Measurements from ENCODE around the gene SWI5.

The SWI5 gene

GRCh38 chr9:128286440-128286839 lies 10.4 kb downstream of the SWI5 start:
- Histone ChIP-seq H3K9me2 (ENCODE audit: low read depth, low read length) (no peaks in the 10 kb centered on the region), H2AFZ (ENCODE audit: low read length) (no peak overlapping the region), H3K4me1 (ENCODE audit: insufficient read depth, low read length, severe bottlenecking) (no peaks in the 10 kb centered on the region), H4K20me1 (ENCODE audit: insufficient read depth, low read length) (no peaks in the 10 kb centered on the region), H3K79me2 (ENCODE audit: insufficient read depth, low read length) (no peaks in the 10 kb centered on the region), H3K4me3 (ENCODE audit: low read depth, low read length, poor library complexity, severe bottlenecking) (no peak overlapping the region), H3K9me3 (ENCODE audit: low read length) (no peaks in the 10 kb centered on the region), H3K27ac (ENCODE audit: low read depth, low read length, poor library complexity, severe bottlenecking) (no peak overlapping the region), H3K4me2 (ENCODE audit: low read length) (no peak overlapping the region), H3F3A (ENCODE audit: insufficient read depth, low read length) (no peaks in the 10 kb centered on the region), H3K36me3 (ENCODE audit: insufficient read depth, low read length) (peaks cover 7% of the 10 kb centered on the region; the same call in 1 of the 2 replicates), H3K27me3 (ENCODE audit: insufficient read depth, low read length) (no peaks in the 10 kb centered on the region), H3K9ac (ENCODE audit: low read length) (no peak overlapping the region)
- TF ChIP-seq, protein P1, sequence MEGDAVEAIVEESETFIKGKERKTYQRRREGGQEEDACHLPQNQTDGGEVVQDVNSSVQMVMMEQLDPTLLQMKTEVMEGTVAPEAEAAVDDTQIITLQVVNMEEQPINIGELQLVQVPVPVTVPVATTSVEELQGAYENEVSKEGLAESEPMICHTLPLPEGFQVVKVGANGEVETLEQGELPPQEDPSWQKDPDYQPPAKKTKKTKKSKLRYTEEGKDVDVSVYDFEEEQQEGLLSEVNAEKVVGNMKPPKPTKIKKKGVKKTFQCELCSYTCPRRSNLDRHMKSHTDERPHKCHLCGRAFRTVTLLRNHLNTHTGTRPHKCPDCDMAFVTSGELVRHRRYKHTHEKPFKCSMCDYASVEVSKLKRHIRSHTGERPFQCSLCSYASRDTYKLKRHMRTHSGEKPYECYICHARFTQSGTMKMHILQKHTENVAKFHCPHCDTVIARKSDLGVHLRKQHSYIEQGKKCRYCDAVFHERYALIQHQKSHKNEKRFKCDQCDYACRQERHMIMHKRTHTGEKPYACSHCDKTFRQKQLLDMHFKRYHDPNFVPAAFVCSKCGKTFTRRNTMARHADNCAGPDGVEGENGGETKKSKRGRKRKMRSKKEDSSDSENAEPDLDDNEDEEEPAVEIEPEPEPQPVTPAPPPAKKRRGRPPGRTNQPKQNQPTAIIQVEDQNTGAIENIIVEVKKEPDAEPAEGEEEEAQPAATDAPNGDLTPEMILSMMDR (IDR thresholded peaks at IDR 0.05; ENCODE audit: low read length) = no peak
- TF ChIP-seq EZH2 (IDR thresholded peaks at IDR 0.05; ENCODE audit: borderline replicate concordance, low read length) = no peak

DNA sequence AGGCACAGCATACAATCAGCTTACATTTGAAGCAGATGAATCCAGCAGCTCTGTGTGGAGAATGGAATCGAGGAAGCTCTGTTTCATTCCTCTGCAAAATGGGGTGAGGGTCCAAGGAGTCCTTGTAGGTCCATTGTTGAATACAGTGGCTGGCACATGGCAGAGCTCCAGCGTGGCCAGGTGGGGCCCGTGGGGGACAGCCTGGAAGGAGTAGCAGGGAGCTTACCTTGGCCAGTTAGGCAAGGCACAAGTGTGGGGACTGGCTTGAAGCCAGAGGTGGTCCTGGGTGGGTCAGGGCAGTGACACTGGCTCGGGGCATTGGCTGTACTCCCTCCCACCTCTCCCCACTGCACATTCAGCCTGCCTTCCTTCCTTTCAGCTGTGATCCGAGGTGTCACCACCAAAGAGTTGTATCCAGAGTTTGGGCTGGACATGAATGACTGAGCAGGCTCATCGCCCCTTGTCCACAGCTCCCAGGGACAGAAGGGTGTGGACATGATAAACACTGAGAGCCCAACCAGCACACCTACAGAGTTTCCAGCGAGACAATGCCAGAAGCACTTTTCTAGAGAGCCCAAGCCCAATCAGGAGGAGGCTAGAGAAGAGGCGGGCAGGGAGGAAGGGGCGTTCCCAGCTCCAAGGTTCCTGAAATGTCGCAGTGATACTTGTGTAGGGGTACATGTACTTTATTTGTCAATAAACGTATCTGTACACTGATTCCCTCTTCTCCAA lies 12.4 kb downstream of the SWI5 start:
- H3K9me2 ChIP-seq (ENCODE audit: low read depth, low read length) = no peaks in the 10 kb centered on the region
- H4K20me1 ChIP-seq (ENCODE audit: insufficient read depth, low read length) = no peaks in the 10 kb centered on the region
- no peak overlapping the region for H3K4me2 ChIP-seq (ENCODE audit: low read length)
- no peaks in the 10 kb centered on the region for H3K79me2 ChIP-seq (ENCODE audit: insufficient read depth, low read length)
- no peaks in the 10 kb centered on the region for H3K9me3 ChIP-seq (ENCODE audit: low read length)
- peaks cover 7% of the 10 kb centered on the region; the same call in 1 of the 2 replicates for H3K36me3 ChIP-seq (ENCODE audit: insufficient read depth, low read length)
- no peaks in the 10 kb centered on the region for H3K27me3 ChIP-seq (ENCODE audit: insufficient read depth, low read length)
- no peak overlapping the region for H3K27ac ChIP-seq (ENCODE audit: low read depth, low read length, poor library complexity, severe bottlenecking)
- H3K4me1 ChIP-seq (ENCODE audit: insufficient read depth, low read length, severe bottlenecking) = no peaks in the 10 kb centered on the region
- H3K4me3 ChIP-seq (ENCODE audit: low read depth, low read length, poor library complexity, severe bottlenecking) = no peak overlapping the region
- no peaks in the 10 kb centered on the region for H3F3A ChIP-seq (ENCODE audit: insufficient read depth, low read length)
- no peak overlapping the region for H3K9ac ChIP-seq (ENCODE audit: low read length)
- no peak overlapping the region for H2AFZ ChIP-seq (ENCODE audit: low read length)
- TF ChIP-seq, protein P1 (IDR thresholded peaks at IDR 0.05; ENCODE audit: low read length) = no peak
- no peak for TF ChIP-seq EZH2 (IDR thresholded peaks at IDR 0.05; ENCODE audit: borderline replicate concordance, low read length)

DNA sequence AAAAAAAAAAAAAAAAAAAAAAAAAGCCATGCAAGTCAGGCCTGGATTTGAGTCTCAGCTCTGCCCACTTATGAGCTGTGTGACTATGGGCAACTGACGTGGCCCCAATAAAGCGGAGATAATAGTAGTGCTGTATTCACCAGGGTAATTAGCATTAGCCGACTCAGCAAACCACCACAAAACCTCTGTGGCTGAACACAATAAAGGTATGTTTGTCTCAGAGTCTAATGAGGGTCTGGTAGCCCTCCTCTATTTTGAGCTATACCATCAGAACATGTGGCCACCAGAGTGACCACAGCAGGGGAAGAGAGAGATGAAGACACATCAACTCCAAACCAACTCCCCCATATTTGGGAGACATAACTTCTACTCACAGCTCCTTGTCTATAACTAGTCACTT lies 15.9 kb downstream of the SWI5 start:
- no peak overlapping the region for H3K27ac ChIP-seq (ENCODE audit: low read depth, low read length, poor library complexity, severe bottlenecking)
- H3K9me3 ChIP-seq (ENCODE audit: low read length) = no peaks in the 10 kb centered on the region
- peaks cover 10% of the 10 kb centered on the region for H3K4me1 ChIP-seq (ENCODE audit: insufficient read depth, low read length, severe bottlenecking)
- no peak overlapping the region for H3K9ac ChIP-seq (ENCODE audit: low read length)
- H3K9me2 ChIP-seq (ENCODE audit: low read depth, low read length) = no peaks in the 10 kb centered on the region
- no peaks in the 10 kb centered on the region for H3K27me3 ChIP-seq (ENCODE audit: insufficient read depth, low read length)
- no peaks in the 10 kb centered on the region for H4K20me1 ChIP-seq (ENCODE audit: insufficient read depth, low read length)
- no peak overlapping the region for H3K4me2 ChIP-seq (ENCODE audit: low read length)
- H3K36me3 ChIP-seq (ENCODE audit: insufficient read depth, low read length) = no peaks in the 10 kb centered on the region; the same call in 1 of the 2 replicates
- H2AFZ ChIP-seq (ENCODE audit: low read length) = no peak overlapping the region
- H3F3A ChIP-seq (ENCODE audit: insufficient read depth, low read length) = no peaks in the 10 kb centered on the region
- H3K4me3 ChIP-seq (ENCODE audit: low read depth, low read length, poor library complexity, severe bottlenecking) = no peak overlapping the region
- no peak for TF ChIP-seq EZH2 (IDR thresholded peaks at IDR 0.05; ENCODE audit: borderline replicate concordance, low read length)
- TF ChIP-seq, protein P1 (IDR thresholded peaks at IDR 0.05; ENCODE audit: low read length) = no peak
- H3K79me2 ChIP-seq (ENCODE audit: insufficient read depth, low read length) = no peaks in the 10 kb centered on the region
